Activated T-helper 1 cell treated with anti-CD3 and anti-CD28 coated beads, Interleukin-12 subunit alpha, Interleukin-12 subunit beta, Interleukin-2, Interleukin-4 antibody, amounts not matched to agents 30 ng/mL and 10 ng/mL and 1 ng/mL, durations not matched to agents 14 hours and 24 hours and 36 hours (primary cell): ENCODE measurements around the gene BUD23. TPM values are rescaled to one million over a fixed set of nuclear protein-coding genes. Genes with fewer than 3 reads are reported as not detected.
"Not testable (repeated sequence)": the region's sequence is repeated elsewhere in the genome, so short reads cannot be mapped to it uniquely, and the experiment has no call there.

Experiments used
- DNase-seq: peaks from one replicate; pipeline ENCODE4 v3.0.0; 2021; ENCODE audit warnings: low spot score
- H3K27ac Mint-ChIP-seq: one replicate; pipeline ENCODE4 v1.8.0; 2021; ENCODE audit warnings: mild to moderate bottlenecking, mixed read lengths
- H3K27me3 Mint-ChIP-seq: one replicate; pipeline ENCODE4 v1.8.0; 2022; ENCODE audit warnings: mild to moderate bottlenecking, moderate library complexity, mixed read lengths; ENCODE audit not compliant: insufficient read depth
- H3K36me3 Mint-ChIP-seq: one replicate; pipeline ENCODE4 v1.8.0; 2021; ENCODE audit warnings: low read depth, mixed read lengths
- H3K4me1 Mint-ChIP-seq: one replicate; pipeline ENCODE4 v1.8.0; 2021; ENCODE audit warnings: low read depth, mixed read lengths
- H3K4me3 Mint-ChIP-seq: one replicate; pipeline ENCODE4 v1.8.0; 2021; ENCODE audit warnings: mild to moderate bottlenecking, moderate library complexity, mixed read lengths
- H3K9me3 Mint-ChIP-seq: one replicate; pipeline ENCODE4 v1.8.0; 2021; ENCODE audit warnings: mixed read lengths
- intact Hi-C: fragments of 100-400 bp; cut with micrococcal nuclease; formaldehyde crosslinking; loops from one replicate; pipeline ENCODE4 v1.15.1; 2024
- total RNA-seq: library from RNA; stranded (reverse); gene quantifications from 2 replicates; pipeline ENCODE4 v1.2.3, GENCODE V29; 2022

BUD23 gene
- total RNA-seq, 1 donor from 2014 or later: 128 TPM

GRCh38 chr7:73720443-73720842, 37.0 kb downstream of the BUD23 start:
- H3K9me3 Mint-ChIP-seq, DNase-seq, intact Hi-C loops, H3K36me3 Mint-ChIP-seq: not testable (repeated sequence)
- peak overlapping the region; percentile 82 for H3K4me3 Mint-ChIP-seq
- H3K27ac Mint-ChIP-seq: peak overlapping the region; percentile 36
- H3K27me3 Mint-ChIP-seq: peaks cover 15% of the 10 kb centered on the region
- H3K4me1 Mint-ChIP-seq: peaks cover 33% of the 10 kb centered on the region

- H3K9me3 Mint-ChIP-seq: no peaks in the 10 kb centered on the region
- peaks cover 24% of the 10 kb centered on the region for H3K4me1 Mint-ChIP-seq
- peaks cover 15% of the 10 kb centered on the region for H3K27me3 Mint-ChIP-seq
- peak overlapping the region; percentile 82 for H3K4me3 Mint-ChIP-seq
- no peak overlapping the region for H3K27ac Mint-ChIP-seq
- no peak for DNase-seq
- intact Hi-C loops: no loop called here
- H3K36me3 Mint-ChIP-seq: peaks cover 3% of the 10 kb centered on the region
Observed at GRCh38 chr7:73721377-73721817, 38.0 kb downstream of the BUD23 start.

GRCh38 chr7:73722182-73722581, 38.8 kb downstream of the BUD23 start:
- H3K27me3 Mint-ChIP-seq: peaks cover 15% of the 10 kb centered on the region
- DNase-seq, intact Hi-C loops, H3K4me3 Mint-ChIP-seq, H3K9me3 Mint-ChIP-seq, H3K27ac Mint-ChIP-seq, H3K36me3 Mint-ChIP-seq: not testable (repeated sequence)
- H3K4me1 Mint-ChIP-seq: peaks cover 17% of the 10 kb centered on the region

- H3K36me3 Mint-ChIP-seq: no peaks in the 10 kb centered on the region
- H3K4me1 Mint-ChIP-seq: peaks cover 12% of the 10 kb centered on the region
- DNase-seq: no peak
- H3K9me3 Mint-ChIP-seq: no peaks in the 10 kb centered on the region
- intact Hi-C loops: no loop called here
- no peak overlapping the region for H3K4me3 Mint-ChIP-seq
- H3K27me3 Mint-ChIP-seq: peaks cover 15% of the 10 kb centered on the region
- no peak overlapping the region for H3K27ac Mint-ChIP-seq
Observed at GRCh38 chr7:73722785-73723184, 39.4 kb downstream of the BUD23 start.

- H3K4me3 Mint-ChIP-seq: no peak overlapping the region
- intact Hi-C loops: no loop called here
- no peak for DNase-seq
- no peaks in the 10 kb centered on the region for H3K36me3 Mint-ChIP-seq
- no peak overlapping the region for H3K27ac Mint-ChIP-seq
- no peaks in the 10 kb centered on the region for H3K9me3 Mint-ChIP-seq
- peaks cover 22% of the 10 kb centered on the region for H3K27me3 Mint-ChIP-seq
- peaks cover 6% of the 10 kb centered on the region for H3K4me1 Mint-ChIP-seq
Observed at GRCh38 chr7:73723813-73724212, 40.4 kb downstream of the BUD23 start.

GRCh38 chr7:73726083-73726466, 42.7 kb downstream of the BUD23 start:
- intact Hi-C loops: loop anchor here (5.0 kb wide), 1 partner anchor 404 kb away; no protein-coding TSS in a partner anchor

GRCh38 chr7:73727952-73728351, 44.6 kb downstream of the BUD23 start:
- peaks cover 9% of the 10 kb centered on the region for H3K27me3 Mint-ChIP-seq
- no peaks in the 10 kb centered on the region for H3K9me3 Mint-ChIP-seq
- H3K4me3 Mint-ChIP-seq: no peak overlapping the region
- intact Hi-C loops: loop anchor here (5.0 kb wide), 1 partner anchor 406 kb away; no protein-coding TSS in a partner anchor
- H3K36me3 Mint-ChIP-seq: no peaks in the 10 kb centered on the region
- DNase-seq: no peak
- H3K27ac Mint-ChIP-seq: no peak overlapping the region
- H3K4me1 Mint-ChIP-seq: no peaks in the 10 kb centered on the region

More at GRCh38 chr7:73726083-73726466, 42.7 kb downstream of the BUD23 start:
- H3K27ac Mint-ChIP-seq: no peak overlapping the region
- no peak overlapping the region for H3K4me3 Mint-ChIP-seq
- H3K9me3 Mint-ChIP-seq: no peaks in the 10 kb centered on the region
- DNase-seq: no peak
- H3K27me3 Mint-ChIP-seq: peaks cover 18% of the 10 kb centered on the region
- H3K4me1 Mint-ChIP-seq: no peaks in the 10 kb centered on the region
- no peaks in the 10 kb centered on the region for H3K36me3 Mint-ChIP-seq

- no peaks in the 10 kb centered on the region for H3K4me1 Mint-ChIP-seq
Observed at GRCh38 chr7:73728551-73728950, 45.2 kb downstream of the BUD23 start.

GRCh38 chr7:73730485-73730884, 47.1 kb downstream of the BUD23 start:
- Mint-ChIP-seq H3K27ac (no peak overlapping the region), H3K4me3 (no peak overlapping the region), H3K4me1 (peaks cover 8% of the 10 kb centered on the region), H3K36me3 (no peaks in the 10 kb centered on the region), H3K27me3 (peaks cover 12% of the 10 kb centered on the region), H3K9me3 (no peaks in the 10 kb centered on the region)
- intact Hi-C loops: loop anchor here (5.0 to 10.0 kb wide), 2 partner anchors 278 to 354 kb away; partner anchors contain the start of gene LIMK1
- DNase-seq: no peak

More at GRCh38 chr7:73728551-73728950, 45.2 kb downstream of the BUD23 start:
- intact Hi-C loops: loop anchor here (5.0 kb wide), 1 partner anchor 406 kb away; no protein-coding TSS in a partner anchor
- DNase-seq: no peak
- H3K27ac Mint-ChIP-seq: no peak overlapping the region
- H3K9me3 Mint-ChIP-seq: no peaks in the 10 kb centered on the region
- no peak overlapping the region for H3K4me3 Mint-ChIP-seq
- peaks cover 12% of the 10 kb centered on the region for H3K27me3 Mint-ChIP-seq
- no peaks in the 10 kb centered on the region for H3K36me3 Mint-ChIP-seq

- peaks cover 12% of the 10 kb centered on the region for H3K27me3 Mint-ChIP-seq
- intact Hi-C loops: loop anchor here (5.0 to 10.0 kb wide), 2 partner anchors 280 to 352 kb away; partner anchors contain the start of gene LIMK1
- no peaks in the 10 kb centered on the region for H3K36me3 Mint-ChIP-seq
- H3K4me1 Mint-ChIP-seq: peaks cover 8% of the 10 kb centered on the region
- no peak overlapping the region for H3K4me3 Mint-ChIP-seq
- H3K27ac Mint-ChIP-seq: no peak overlapping the region
- no peaks in the 10 kb centered on the region for H3K9me3 Mint-ChIP-seq
- DNase-seq: no peak
Observed at GRCh38 chr7:73732397-73732796, 49.0 kb downstream of the BUD23 start.

GRCh38 chr7:73734619-73735527, 51.5 kb downstream of the BUD23 start:
- intact Hi-C loops: loop anchor here (2.0 to 10.0 kb wide), 4 partner anchors 128 to 1857 kb away; partner anchors contain the start of gene LIMK1
- Mint-ChIP-seq H3K4me3 (no peak overlapping the region), H3K36me3 (no peaks in the 10 kb centered on the region), H3K4me1 (peaks cover 14% of the 10 kb centered on the region), H3K9me3 (no peaks in the 10 kb centered on the region), H3K27me3 (peaks cover 6% of the 10 kb centered on the region), H3K27ac (peak overlapping the region; percentile 8)
- peak; percentile 78 for DNase-seq

GRCh38 chr7:73735528-73735905, 52.1 kb downstream of the BUD23 start:
- H3K4me3 Mint-ChIP-seq: no peak overlapping the region
- peaks cover 14% of the 10 kb centered on the region for H3K4me1 Mint-ChIP-seq
- H3K27ac Mint-ChIP-seq: no peak overlapping the region
- no peaks in the 10 kb centered on the region for H3K36me3 Mint-ChIP-seq
- H3K27me3 Mint-ChIP-seq: peaks cover 3% of the 10 kb centered on the region
- no peak for DNase-seq
- intact Hi-C loops: loop anchor here (2.0 to 10.0 kb wide), 3 partner anchors 129 to 1857 kb away; partner anchors contain the start of gene LIMK1
- no peaks in the 10 kb centered on the region for H3K9me3 Mint-ChIP-seq

GRCh38 chr7:73736885-73737284, 53.5 kb downstream of the BUD23 start:
- no peak for DNase-seq
- H3K27me3 Mint-ChIP-seq: peaks cover 3% of the 10 kb centered on the region
- H3K9me3 Mint-ChIP-seq: no peaks in the 10 kb centered on the region
- intact Hi-C loops: loop anchor here (5.0 to 10.0 kb wide), 2 partner anchors 348 to 1855 kb away; partner anchors contain the start of gene LIMK1
- peak overlapping the region; percentile 94 for H3K4me3 Mint-ChIP-seq
- no peaks in the 10 kb centered on the region for H3K36me3 Mint-ChIP-seq
- no peak overlapping the region for H3K27ac Mint-ChIP-seq
- H3K4me1 Mint-ChIP-seq: peaks cover 14% of the 10 kb centered on the region
